Neutrophil (primary cell): ENCODE data around the gene FKBP15.

Experiments used
- H3K27ac ChIP-seq: fragments of 200-600 bp; sonication (generic); 2 replicates; pipeline ENCODE4 v1.5.1; 2016; ENCODE audit warnings: mild to moderate bottlenecking, moderate library complexity
- H3K27me3 ChIP-seq: fragments of 200-600 bp; sonication (generic); 2 replicates; pipeline ENCODE4 v1.6.0; 2016; ENCODE audit warnings: mild to moderate bottlenecking
- H3K36me3 ChIP-seq: fragments of 200-600 bp; sonication (generic); 2 replicates; pipeline ENCODE4 v1.5.1; 2017
- H3K4me1 ChIP-seq, 2 experiments: fragments of 200-600 bp in 1 of 2; sonication (generic) in 1 of 2; 1 replicate in 1 of 2; 2 replicates in 1 of 2; pipeline versions ENCODE4 v1.5.1 to v1.6.1; 2013 to 2016; ENCODE audit warnings: low read depth in 1 of 2, low read length in 1 of 2, mild to moderate bottlenecking in 1 of 2, moderate library complexity in 1 of 2; ENCODE audit not compliant: control insufficient read depth in 1 of 2, insufficient read depth in 1 of 2
- H3K4me3 ChIP-seq, 2 experiments: fragments of 200-600 bp in 1 of 2; sonication (generic) in 1 of 2; 1 replicate in 1 of 2; 2 replicates in 1 of 2; pipeline ENCODE4 v1.5.1; 2013 to 2016; ENCODE audit warnings: low read depth in 1 of 2, low read length in 1 of 2, mild to moderate bottlenecking in 1 of 2, moderate library complexity in 1 of 2
- H3K9me3 ChIP-seq: fragments of 200-600 bp; sonication (generic); 2 replicates; pipeline ENCODE4 v1.5.1; 2016
- TF ChIP-seq, protein P1 (sequence below): fragments of 200-600 bp; sonication (generic); IDR thresholded peaks from 2 replicates; pipeline ENCODE4 v1.5.1; 2016; ENCODE audit warnings: antibody characterized with exemption

The FKBP15 gene

DNA sequence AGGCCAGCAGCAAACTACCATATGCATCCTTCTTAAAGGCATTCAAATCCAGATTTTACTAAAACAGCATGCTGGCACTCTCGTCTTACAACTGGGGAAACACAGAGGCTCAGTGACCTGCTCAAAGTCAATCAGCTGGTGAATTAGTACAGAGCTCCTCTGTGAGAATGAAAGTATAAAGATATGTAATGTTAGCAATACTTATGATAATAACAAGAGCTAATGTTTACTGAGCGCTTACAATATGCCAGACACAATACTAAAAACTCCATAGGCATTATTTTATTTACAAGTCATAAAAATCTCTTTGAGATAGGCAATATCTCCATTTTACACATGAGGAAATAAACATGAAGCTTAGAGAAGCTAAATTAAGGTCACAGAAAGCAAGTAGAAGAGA lies 28.6 kb downstream of the FKBP15 start:
- peaks cover 24% of the 10 kb centered on the region in 2 experiments for H3K4me1 ChIP-seq
- TF ChIP-seq, protein P1, sequence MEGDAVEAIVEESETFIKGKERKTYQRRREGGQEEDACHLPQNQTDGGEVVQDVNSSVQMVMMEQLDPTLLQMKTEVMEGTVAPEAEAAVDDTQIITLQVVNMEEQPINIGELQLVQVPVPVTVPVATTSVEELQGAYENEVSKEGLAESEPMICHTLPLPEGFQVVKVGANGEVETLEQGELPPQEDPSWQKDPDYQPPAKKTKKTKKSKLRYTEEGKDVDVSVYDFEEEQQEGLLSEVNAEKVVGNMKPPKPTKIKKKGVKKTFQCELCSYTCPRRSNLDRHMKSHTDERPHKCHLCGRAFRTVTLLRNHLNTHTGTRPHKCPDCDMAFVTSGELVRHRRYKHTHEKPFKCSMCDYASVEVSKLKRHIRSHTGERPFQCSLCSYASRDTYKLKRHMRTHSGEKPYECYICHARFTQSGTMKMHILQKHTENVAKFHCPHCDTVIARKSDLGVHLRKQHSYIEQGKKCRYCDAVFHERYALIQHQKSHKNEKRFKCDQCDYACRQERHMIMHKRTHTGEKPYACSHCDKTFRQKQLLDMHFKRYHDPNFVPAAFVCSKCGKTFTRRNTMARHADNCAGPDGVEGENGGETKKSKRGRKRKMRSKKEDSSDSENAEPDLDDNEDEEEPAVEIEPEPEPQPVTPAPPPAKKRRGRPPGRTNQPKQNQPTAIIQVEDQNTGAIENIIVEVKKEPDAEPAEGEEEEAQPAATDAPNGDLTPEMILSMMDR = no peak
- H3K27ac ChIP-seq = peak overlapping the region; percentile 10
- peaks cover 38% of the 10 kb centered on the region for H3K36me3 ChIP-seq
- H3K27me3 ChIP-seq = no peaks in the 10 kb centered on the region
- H3K4me3 ChIP-seq = no peak overlapping the region
- H3K9me3 ChIP-seq = no peaks in the 10 kb centered on the region

DNA sequence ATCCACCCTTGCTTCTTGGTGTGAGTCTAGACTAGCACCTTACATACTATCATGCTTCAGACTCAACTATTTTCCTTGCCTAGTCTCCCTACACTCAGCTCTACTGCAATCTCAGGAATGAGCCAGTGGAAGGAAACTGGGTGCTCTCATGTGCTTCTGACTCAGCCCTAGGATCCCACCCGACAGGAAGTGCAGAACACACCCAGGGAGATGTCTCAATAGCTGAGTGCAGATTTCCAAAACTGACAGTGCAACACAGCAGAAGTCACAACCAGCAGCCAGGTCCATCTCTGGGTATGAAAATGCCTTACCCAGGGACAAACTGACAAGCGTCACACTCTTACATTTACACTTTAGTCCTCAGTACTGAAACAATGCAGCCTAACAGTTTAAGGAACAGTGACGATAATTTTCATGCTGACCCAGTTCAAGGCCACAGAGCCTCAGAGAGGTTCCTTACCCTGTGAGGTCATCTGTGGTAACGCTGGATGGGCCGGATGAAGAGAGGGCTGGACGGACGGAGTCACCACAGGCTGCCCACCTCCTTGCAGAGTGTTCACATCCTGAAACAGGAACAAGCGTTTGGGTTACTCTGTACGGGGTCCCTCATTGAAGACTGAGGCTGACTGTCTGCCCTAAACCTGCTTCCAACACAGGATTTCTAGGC lies 33.0 kb downstream of the FKBP15 start:
- H3K9me3 ChIP-seq = no peaks in the 10 kb centered on the region
- peak overlapping the region; percentile 88 for H3K27ac ChIP-seq
- H3K4me3 ChIP-seq = peak overlapping the region; percentile 54 to 55
- H3K27me3 ChIP-seq = no peaks in the 10 kb centered on the region
- TF ChIP-seq, protein P1 = no peak
- H3K4me1 ChIP-seq = peaks cover 38 to 39% of the 10 kb centered on the region in 2 experiments
- peaks cover 42% of the 10 kb centered on the region for H3K36me3 ChIP-seq

DNA sequence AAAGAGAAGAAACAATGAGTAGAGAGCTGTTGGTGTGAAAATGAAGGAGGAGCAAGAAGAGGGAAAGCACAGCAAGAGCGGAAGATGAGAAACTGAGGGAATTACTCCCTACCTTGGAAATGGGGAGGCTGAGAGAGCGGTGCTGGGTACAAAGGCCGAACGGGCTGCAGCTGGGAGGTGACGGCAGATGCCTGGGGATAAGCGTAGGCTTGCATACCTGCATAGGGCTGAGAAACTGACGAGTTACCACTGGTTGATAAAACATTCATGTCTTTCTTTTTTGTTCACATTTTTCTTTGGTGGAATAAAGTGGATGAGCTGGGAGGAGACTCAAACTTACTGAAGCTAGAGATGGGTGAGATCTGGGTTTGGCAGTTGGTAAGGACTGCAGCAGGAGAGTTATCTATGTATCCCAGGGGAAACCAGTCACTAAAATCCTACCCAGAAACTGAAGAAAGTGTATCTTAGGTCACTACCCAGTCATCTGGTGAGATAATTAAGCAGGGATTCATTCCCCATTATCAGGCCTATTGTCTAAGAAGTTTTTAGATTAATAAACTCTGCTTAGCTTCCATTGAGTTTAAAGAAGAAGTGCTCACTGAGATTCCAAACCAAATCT lies 34.8 kb downstream of the FKBP15 start:
- Histone ChIP-seq H3K27ac (peak overlapping the region; percentile 88), H3K36me3 (peaks cover 51% of the 10 kb centered on the region), H3K9me3 (no peaks in the 10 kb centered on the region), H3K4me1 (peaks cover 38 to 39% of the 10 kb centered on the region in 2 experiments), H3K27me3 (no peaks in the 10 kb centered on the region), H3K4me3 (no peak overlapping the region)
- TF ChIP-seq, protein P1 = no peak

- Histone ChIP-seq H3K27ac (peak overlapping the region; percentile 41), H3K36me3 (peaks cover 61% of the 10 kb centered on the region), H3K9me3 (no peaks in the 10 kb centered on the region), H3K27me3 (no peaks in the 10 kb centered on the region), H3K4me3 (no peak overlapping the region), H3K4me1 (peaks cover 38 to 39% of the 10 kb centered on the region in 2 experiments)
- TF ChIP-seq, protein P1 = no peak
Measured at GRCh38 chr9:113185271-113185670, 35.8 kb downstream of the FKBP15 start.

DNA sequence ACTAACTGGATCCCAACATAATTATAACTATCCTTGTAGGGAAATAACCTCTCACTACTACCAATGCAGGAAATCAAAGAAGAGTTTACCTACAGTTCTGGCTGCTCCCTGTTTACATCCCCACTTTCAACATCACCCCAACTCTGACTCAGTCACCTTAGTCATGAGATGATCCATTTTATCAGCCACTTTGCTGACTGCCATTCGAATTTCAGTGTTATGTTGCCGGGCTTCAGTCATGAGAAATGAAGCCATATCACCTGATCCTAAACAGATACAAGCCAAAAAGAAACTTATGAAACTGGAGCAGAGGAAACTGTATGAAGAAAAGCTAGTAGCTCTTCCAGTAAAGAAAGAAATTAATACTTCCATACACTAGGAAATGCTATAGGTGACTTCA lies 36.5 kb downstream of the FKBP15 start:
- H3K4me3 ChIP-seq = no peak overlapping the region
- no peaks in the 10 kb centered on the region for H3K9me3 ChIP-seq
- H3K4me1 ChIP-seq = peaks cover 36% of the 10 kb centered on the region in 2 experiments
- H3K27ac ChIP-seq = no peak overlapping the region
- H3K27me3 ChIP-seq = no peaks in the 10 kb centered on the region
- peaks cover 67% of the 10 kb centered on the region for H3K36me3 ChIP-seq
- TF ChIP-seq, protein P1 = no peak
